Hematopoietic multipotent progenitor cell (in vitro differentiated cells): ENCODE measurements around the gene TSPY2. TPM values are rescaled to one million over a fixed set of nuclear protein-coding genes. Genes with fewer than 3 reads are reported as not detected.
"Not testable (repeated sequence)": the region's sequence is repeated elsewhere in the genome, so short reads cannot be mapped to it uniquely, and the experiment has no call there.

Experiments used
- DNase-seq, 3 donors: peaks; one replicate each; pipeline ENCODE4 v3.0.0-alpha.2; 2011 to 2015; ENCODE audit warnings: low read depth in 2 of 3, low spot score in 2 of 3
- total RNA-seq: library from RNA; depleted of rRNA; stranded (reverse); fragments of >200 nt; gene quantifications from one replicate; pipeline ENCODE4 v1.2.3, GENCODE V29; 2012

Gene TSPY2
- not detected for total RNA-seq

- not testable (repeated sequence) for DNase-seq
These were observed at the start of gene TSPY2 for GRCh38 chrY:6245923-6246322. TSPY2 (plus strand) TSS chrY:6246223; CDS start chrY:6246269, 46 bp downstream.

- DNase-seq = not testable (repeated sequence)
These were observed 36.5 kb upstream of the TSPY2 start for GRCh38 chrY:6209565-6209964.

GRCh38 chrY:6217045-6217444, 29.0 kb upstream of the TSPY2 start:
- not testable (repeated sequence) for DNase-seq

- not testable (repeated sequence) for DNase-seq
These were observed 23.8 kb downstream of the TSPY2 start for GRCh38 chrY:6269839-6270238.
